Peyer's patch (tissue), 4 donors: ENCODE data around the gene HRAS. TPM values are rescaled to one million over a fixed set of nuclear protein-coding genes. Genes with fewer than 3 reads are reported as not detected.

Source experiments
- small RNA-seq, 2 donors: library from RNA; depleted of rRNA; stranded (forward); fragments of <200 nt; gene quantifications; one replicate each; pipeline ENCODE3, GENCODE V24; 2016
- total RNA-seq, 4 donors: library from RNA; depleted of rRNA; stranded (reverse); fragments of >200 nt; gene quantifications; one replicate each; pipeline ENCODE4 v1.1.0, GENCODE V29; 2016

The HRAS gene
- total RNA-seq, 4 donors from 2014 or later: 27.4 to 55.3 (median 35.1) TPM

Small RNAs within 50 kb of the gene (small RNA-seq; reads per million reads assigned to genes)
- 4.8 to 45.4 reads per million in 2 donors for gene MIR210

Other genes with a start within 250 kb of the HRAS start
- gene PGGHG, start 246.4 kb downstream of the HRAS start, total RNA-seq: 100 to 1,000 TPM in 3 of 4 donors, 10 to 100 TPM in 1; 94.2 to 385 (median 317) TPM
- gene IFITM5, start 236.1 kb downstream of the HRAS start, total RNA-seq: not detected
- 10 to 100 TPM; 15.6 to 98.2 (median 46.0) TPM for gene IFITM2, start 227.8 kb downstream of the HRAS start, total RNA-seq
- 100 to 1,000 TPM in 2 of 4 donors, 10 to 100 TPM in 2; 45.9 to 141 (median 89.6) TPM for gene IFITM1, start 221.5 kb downstream of the HRAS start, total RNA-seq
- gene IFITM3, start 214.7 kb downstream of the HRAS start, total RNA-seq: 100 to 1,000 TPM in 1 of 4 donors, 10 to 100 TPM in 3; 30.6 to 200 (median 84.7) TPM
- 10 to 100 TPM in 2 of 4 donors, 1 to 10 TPM in 2; 2.5 to 36.3 (median 9.3) TPM for gene B4GALNT4, start 166.1 kb downstream of the HRAS start, total RNA-seq
- 100 to 1,000 TPM in 3 of 4 donors, 10 to 100 TPM in 1; 95.7 to 254 (median 202) TPM for gene PKP3, start 141.4 kb downstream of the HRAS start, total RNA-seq
- 100 to 1,000 TPM in 3 of 4 donors, 10 to 100 TPM in 1; 82.3 to 143 (median 111) TPM for gene SIGIRR, start 120.6 kb downstream of the HRAS start, total RNA-seq
- gene ANO9, start 93.6 kb downstream of the HRAS start, total RNA-seq: 100 to 1,000 TPM; 161 to 474 (median 254) TPM
- gene PTDSS2, start 85.3 kb downstream of the HRAS start, total RNA-seq: 10 to 100 TPM; 21.0 to 42.7 (median 31.7) TPM
- 100 to 1,000 TPM; 130 to 157 (median 137) TPM for gene RNH1, start 28.3 kb downstream of the HRAS start, total RNA-seq
- gene LRRC56, start 2.0 kb upstream of the HRAS start, total RNA-seq: 1 to 10 TPM in 2 of 4 donors, under 1 TPM in 2; 0.67 to 4.1 (median 2.4) TPM
- gene LMNTD2, start 25.2 kb upstream of the HRAS start, total RNA-seq: 10 to 100 TPM in 3 of 4 donors, 1 to 10 TPM in 1; 6.6 to 32.9 (median 14.1) TPM
- 100 to 1,000 TPM in 3 of 4 donors, 10 to 100 TPM in 1; 80.9 to 340 (median 172) TPM for gene RASSF7, start 25.4 kb upstream of the HRAS start, total RNA-seq
- gene PHRF1, start 40.9 kb upstream of the HRAS start, total RNA-seq: 10 to 100 TPM; 48.4 to 88.0 (median 57.8) TPM
- 10 to 100 TPM; 28.1 to 80.9 (median 58.4) TPM for gene IRF7, start 80.4 kb upstream of the HRAS start, total RNA-seq
- 1,000 to 10,000 TPM in 3 of 4 donors, 10 to 100 TPM in 1; 77.6 to 1,696 (median 1,274) TPM for gene CDHR5, start 89.4 kb upstream of the HRAS start, total RNA-seq
- 10 to 100 TPM in 1 of 4 donors, not detected in 3; 12.6 TPM for gene SCT, start 91.6 kb upstream of the HRAS start, total RNA-seq
- gene DRD4, start 101.7 kb upstream of the HRAS start, total RNA-seq: 1 to 10 TPM in 2 of 4 donors, not detected in 2; 1.6 to 3.0 TPM
- gene DEAF1, start 159.6 kb upstream of the HRAS start, total RNA-seq: 10 to 100 TPM; 14.9 to 56.2 (median 47.0) TPM
- gene TMEM80, start 160.2 kb upstream of the HRAS start, total RNA-seq: 10 to 100 TPM; 10.7 to 58.9 (median 44.5) TPM
- 100 to 1,000 TPM; 258 to 710 (median 672) TPM for gene EPS8L2, start 170.7 kb upstream of the HRAS start, total RNA-seq
- gene TALDO1, start 211.9 kb upstream of the HRAS start, total RNA-seq: 100 to 1,000 TPM; 140 to 175 (median 149) TPM
- 10 to 100 TPM; 47.6 to 81.7 (median 52.9) TPM for gene GATD1, start 241.9 kb upstream of the HRAS start, total RNA-seq